Activated CD4-positive, alpha-beta T cell treated with anti-CD3 and anti-CD28 coated beads, Interleukin-2, amount 50 U/mL, for 4 hours (primary cell): ENCODE results near the gene TYW1.
"Not testable (repeated sequence)": the region's sequence is repeated elsewhere in the genome, so short reads cannot be mapped to it uniquely, and the experiment has no call there.

Experiments
- DNase-seq, 2 experiments: peaks; one replicate each; pipeline ENCODE4 v3.0.0-alpha.2; 2020

Gene TYW1

DNA sequence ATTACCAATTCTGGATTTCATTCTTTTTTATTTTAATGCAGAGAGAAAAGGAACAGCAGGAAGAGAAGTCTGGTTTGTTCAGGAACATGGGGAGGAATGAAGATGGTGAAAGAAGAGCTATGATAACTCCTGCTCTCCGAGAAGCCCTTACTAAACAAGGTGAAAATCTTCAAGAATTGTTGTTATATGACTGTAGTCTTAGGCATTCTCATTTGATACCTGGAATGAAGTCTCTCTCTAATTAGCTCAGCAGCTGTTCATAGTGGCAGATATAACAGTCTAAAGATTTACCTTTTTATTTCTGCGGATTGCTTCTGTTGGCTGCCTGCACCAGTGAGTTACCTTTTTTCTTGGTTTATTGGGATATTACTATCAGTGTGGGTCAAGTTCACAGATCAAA is 53.3 kb downstream of the TYW1 start:
- DNase-seq = not testable (repeated sequence)

DNA sequence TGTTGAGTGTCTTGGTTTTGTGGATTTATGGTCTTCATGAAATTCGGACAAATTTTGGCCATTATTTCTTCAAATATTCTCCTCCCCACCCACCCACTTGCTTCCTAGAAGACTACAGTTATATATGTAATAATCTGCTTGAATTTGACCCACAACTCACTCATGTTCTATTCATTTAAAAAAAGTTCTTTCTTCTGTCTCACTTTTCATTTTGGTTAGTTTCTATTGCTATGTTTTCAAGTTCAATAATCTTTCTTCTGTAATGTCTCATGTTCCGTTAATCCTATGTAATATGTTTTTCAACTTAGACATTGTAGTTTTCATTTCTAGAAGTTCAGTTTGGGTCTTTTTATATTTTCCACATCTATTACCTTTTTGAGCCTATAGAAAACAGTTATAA is 55.5 kb downstream of the TYW1 start:
- not testable (repeated sequence) for DNase-seq

DNA sequence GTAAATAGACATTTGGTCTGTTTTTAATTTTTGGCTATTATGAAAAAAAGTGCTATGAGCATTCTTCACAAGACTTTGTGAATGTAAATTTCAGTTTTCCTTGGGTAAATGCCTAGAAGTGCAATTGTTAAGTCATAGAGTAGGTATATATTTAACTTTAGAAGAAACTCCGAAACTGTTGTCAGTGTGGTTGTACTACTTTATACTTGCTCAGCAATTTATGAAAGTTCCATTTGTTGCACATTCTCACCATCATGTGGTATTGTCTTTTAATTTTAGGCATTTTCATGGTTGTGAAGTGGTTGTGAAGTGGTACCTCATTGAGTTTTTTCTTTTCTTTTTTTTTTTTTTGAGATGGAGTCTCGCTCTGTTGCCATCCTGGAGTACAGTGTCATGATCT is 60.0 kb downstream of the TYW1 start:
- DNase-seq = no peak

DNA sequence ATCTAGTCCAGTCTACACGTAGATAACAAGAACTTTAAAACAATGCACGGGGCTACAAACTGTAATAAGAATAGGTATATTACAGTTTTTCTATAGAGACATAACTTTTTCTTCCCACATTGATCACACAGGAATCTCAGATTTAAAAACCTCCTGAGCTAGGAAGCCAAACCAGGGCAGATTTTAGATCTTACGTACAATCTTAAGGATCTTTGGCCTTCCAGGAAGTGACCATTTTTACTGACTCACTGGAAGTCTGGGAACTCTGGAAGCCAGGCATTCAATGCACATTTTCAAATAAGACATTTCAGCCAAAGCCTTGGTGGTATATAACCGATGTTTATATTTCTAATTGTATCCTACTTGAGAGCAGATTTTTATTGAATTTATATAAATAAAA is 64.7 kb downstream of the TYW1 start:
- DNase-seq = not testable (repeated sequence)

DNA sequence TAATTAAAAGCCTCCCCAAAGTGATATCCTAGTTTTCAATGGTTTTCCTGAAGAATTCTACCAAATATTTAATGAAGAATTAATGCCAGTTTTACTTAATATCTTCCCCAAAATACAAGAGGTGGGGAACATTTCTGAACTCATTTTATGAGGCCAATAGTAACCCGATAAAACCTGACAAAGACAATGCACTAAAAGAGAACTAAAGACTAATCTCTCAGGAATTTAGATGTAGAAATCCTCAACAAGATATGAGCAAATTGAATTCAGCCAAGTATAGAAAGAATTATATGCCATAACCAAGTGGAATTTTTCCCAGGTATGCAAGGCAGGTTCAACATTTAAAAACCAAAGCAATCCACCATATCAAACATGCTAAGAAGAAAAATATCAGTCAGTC is 66.2 kb downstream of the TYW1 start:
- not testable (repeated sequence) for DNase-seq

DNA sequence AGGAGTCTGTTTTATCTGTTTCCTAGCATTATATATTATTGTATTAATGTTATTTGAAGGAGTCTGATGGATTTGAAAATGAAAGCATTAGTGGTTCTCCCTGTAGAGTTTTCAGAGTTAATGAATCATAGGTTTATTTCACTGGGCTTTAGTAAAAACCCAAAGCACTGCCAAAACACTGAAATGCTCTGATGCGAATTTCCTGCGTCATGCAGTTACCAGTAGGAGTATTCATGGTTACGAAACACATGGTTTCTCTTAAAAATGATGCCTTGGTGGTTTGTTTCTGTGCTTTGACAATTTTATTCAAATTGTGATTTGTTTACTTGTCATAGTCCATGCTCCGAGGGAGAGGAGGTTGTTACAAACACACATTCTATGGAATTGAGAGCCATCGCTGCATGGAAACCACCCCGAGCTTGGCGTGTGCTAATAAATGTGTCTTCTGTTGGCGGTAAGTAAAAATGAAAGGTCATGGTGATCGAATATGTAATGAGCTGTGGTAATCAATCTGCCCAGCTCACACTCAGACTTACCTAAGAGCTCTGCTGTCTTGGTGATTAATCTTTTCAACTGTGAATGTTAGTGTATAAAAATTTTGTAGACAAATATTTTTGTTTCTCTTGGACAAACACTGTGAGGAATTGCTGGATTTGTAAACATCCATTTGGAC is 70.5 kb downstream of the TYW1 start:
- not testable (repeated sequence) for DNase-seq

DNA sequence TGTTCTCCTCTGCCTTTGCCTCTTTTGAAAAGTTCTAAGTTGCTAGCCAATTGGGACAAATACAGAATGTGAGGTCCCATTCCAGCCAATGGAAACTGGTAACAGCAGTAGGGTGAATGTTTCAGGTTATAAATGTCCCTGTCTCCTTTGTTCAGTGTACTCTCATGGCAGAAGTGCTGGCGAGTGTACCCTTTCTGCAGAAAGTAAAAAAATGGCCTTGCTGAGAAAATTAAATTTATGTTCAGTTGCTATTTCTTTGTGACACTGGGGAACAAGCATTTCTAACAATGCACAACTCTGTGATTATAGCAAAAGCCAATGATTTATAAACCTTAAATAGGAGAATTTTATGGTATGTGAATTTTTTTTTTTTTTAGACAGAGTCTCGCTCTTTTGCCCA is 79.5 kb downstream of the TYW1 start:
- DNase-seq = not testable (repeated sequence)

DNA sequence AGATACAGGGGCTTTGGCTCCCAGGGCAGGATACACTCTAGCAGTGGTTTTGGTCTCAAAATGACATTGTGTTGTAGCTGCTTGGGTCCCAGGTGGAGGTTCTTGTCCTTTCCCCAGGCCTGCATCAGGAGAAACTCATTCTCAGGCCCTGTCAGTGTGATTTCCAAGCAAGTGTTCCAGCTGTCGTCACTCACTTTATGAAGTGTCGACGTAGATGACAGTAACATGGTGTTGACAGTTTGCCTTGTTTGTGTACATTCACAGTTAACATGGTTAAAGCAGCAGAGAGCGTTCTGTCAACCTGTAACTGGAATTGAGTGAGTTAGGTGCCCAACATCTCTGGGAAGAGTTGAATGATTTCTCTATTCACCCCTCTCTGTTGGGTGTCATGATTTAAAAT is 86.2 kb downstream of the TYW1 start:
- not testable (repeated sequence) for DNase-seq

DNA sequence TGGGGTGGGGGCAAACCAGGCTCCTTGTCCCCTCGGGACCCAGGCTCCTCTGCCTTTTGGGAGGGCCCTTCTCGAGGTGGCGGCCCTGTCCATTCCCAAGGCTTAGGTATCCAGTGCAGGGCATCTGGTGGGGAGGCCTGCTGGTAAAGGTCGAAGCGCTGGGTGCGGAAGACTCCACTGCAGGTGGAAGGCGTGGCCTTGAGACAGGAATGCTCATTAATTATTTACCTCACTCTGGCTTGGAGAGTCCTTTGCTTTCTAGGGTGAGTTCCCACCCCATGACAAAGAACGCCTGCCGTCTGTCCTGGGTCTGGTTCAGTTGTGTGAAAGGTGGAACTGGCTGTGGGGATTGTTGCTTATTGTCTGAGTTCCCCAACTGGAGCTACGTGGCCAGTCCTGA is 92.6 kb downstream of the TYW1 start:
- DNase-seq = not testable (repeated sequence)

DNA sequence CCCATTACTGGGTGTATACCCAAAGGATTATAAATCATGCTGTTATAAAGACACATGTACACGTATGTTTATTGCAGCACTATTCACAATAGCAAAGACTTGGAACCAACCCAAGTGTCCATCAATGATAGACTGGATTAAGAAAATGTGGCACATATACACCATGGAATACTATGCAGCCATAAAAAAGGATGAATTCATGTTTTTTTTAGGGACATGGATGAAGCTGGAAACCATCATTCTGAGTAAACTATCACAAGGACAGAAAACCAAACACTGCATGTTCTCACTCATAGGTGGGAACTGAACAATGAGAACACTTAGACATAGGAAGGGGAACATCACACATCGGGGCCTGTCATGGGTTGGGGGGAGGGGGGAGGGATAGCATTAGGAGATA is 94.4 kb downstream of the TYW1 start:
- DNase-seq = not testable (repeated sequence)

DNA sequence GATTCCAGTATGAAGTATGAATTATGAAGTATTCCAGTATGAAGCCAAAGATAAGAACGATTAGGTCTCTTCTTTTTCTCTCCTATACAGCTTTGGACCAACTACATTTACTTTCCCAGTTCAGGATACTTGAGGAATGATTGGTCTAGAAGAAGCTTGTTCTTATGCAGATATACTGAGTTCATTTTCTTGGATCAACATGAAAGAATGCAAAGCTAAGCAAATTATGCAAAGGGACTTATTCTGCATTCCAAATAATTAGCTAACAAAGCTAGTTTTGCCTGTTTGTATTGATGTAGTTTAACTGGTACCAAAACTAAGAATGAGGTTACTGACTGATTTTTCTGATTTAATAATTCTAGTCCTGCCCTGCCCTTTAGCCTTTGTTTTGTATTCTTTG is 101.4 kb downstream of the TYW1 start:
- DNase-seq = not testable (repeated sequence)

DNA sequence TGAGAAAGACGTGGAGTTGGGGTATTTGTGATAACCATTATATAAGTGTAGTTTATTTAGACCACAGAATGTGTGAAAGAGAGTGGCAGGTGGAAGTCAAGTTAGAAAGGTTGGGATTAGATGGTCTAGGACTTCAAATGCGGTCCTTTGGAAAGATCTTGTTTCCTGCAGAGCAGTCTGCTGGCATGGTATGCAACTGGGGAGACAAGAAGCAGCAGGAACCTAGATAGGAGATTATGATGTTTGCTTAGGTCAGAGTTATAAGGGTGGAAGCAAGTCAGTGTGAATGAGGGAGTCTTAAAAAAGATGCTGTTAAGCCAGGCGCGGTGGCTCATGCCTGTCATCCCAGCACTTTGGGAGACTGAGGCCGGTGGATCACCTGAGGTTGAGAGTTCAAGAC is 102.8 kb downstream of the TYW1 start:
- DNase-seq = not testable (repeated sequence)

DNA sequence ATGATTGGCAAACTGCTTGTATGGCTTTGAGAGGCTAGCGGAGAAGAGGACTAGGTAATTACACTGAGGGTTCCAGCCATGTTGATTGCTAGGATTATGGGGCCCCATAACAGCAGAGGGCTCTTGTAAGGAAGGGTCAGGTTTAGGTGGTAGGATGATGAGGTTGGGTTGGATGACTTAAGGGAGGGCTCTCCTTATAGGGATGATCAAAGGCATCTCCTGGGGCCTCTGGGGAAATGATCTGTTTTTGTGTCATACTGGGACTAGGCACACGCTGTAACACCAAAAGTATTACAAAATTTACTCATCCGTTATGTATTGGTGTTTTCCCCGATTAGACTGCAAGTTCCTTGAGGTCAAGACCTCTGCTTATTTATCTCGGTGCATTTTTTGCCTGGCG is 103.4 kb downstream of the TYW1 start:
- not testable (repeated sequence) for DNase-seq

DNA sequence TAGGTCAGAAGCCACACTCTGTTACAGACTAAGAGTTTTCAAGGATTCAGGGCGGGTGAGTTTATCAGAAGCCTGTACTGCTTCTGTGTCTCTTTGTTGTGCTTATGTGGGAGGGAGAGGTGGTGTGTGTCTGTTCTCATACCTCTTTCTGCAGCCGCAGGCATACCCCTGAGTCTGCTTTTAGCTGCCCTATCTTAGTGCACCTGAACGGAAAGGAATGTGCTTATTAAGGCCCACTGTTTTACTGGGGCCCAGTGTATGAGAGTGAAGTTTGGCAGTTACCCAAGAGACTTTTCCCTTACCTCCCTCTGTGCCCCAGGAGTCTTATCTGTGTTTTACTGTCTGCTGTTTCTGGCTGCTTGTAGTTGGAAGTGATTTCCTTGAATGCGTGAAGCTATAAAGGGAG is 104.3 kb downstream of the TYW1 start:
- DNase-seq = no peak

DNA sequence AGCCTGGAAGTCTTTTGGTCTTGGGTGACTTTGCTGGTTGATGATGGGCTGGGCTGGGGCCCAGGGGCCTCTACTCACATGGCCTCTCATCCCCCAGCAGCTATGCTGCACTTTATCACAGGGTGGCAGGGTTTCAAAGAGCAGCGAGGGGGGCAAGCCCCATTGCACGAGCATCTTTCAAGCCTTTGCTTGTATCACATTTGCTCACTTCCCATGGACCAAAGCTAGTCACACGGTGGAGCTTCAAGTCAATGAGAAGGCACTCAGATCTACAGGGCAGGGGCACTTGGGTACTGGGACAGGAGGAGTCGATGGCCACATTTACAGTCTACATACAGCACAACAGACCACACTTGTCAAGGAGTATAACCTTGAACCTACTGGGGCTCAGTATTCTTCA is 108.3 kb downstream of the TYW1 start:
- DNase-seq = not testable (repeated sequence)

DNA sequence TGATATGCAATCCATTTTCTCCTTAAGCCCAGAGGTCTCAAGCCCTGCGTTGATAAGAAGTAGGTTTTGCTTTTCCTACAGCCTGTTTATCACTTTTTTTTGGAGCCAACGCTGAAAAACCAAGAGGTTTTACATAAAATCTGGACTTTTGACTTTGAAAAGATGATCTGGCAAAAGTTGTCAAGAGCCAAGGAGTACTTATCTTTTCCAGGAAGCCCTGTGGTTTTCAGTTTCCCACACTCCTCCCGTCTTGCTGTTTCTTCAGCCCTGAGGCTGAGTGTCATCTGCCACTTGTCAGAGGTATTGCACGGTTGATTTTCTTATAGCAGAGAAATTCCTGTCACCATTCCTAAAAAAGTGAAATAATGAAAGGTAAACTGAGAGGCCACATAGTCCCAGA is 108.7 kb downstream of the TYW1 start:
- DNase-seq = no peak

DNA sequence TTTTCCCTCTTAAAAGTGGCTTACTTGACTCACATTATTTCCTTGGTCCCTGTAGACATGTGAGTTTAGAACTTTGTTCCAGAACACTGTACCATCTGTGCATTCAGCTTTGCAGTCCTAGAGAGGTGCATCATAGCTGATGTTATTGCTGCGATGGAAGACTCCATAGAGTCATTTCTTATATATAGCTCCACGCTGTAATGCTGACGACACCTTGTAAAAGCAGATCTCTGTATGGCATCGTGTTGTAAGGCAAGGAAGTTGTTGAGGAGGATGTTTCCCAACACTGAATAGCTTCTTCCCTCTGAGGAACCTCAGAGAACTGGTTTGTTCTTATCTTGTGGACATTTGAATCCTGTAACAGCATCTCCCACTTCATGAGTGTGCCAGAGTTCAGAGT is 109.6 kb downstream of the TYW1 start:
- not testable (repeated sequence) for DNase-seq

DNA sequence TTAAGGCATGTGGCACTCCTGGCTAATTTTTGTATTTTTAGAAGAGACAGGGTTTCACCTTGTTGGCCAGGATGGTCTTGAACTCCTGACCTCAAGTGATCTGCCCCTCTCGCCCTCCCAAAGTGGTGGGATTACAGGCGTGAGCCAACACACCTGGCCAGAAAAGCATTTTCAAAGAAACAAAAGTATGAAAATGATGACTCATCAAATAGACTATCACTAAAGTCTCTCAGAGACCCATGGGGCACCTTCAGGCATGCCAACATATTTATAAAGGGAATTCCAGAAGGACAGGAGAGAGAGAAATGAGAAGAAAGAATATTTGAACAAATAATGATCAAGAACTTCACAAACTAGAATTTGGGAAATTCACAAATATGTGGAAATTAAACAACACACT is 114.7 kb downstream of the TYW1 start:
- DNase-seq = not testable (repeated sequence)

DNA sequence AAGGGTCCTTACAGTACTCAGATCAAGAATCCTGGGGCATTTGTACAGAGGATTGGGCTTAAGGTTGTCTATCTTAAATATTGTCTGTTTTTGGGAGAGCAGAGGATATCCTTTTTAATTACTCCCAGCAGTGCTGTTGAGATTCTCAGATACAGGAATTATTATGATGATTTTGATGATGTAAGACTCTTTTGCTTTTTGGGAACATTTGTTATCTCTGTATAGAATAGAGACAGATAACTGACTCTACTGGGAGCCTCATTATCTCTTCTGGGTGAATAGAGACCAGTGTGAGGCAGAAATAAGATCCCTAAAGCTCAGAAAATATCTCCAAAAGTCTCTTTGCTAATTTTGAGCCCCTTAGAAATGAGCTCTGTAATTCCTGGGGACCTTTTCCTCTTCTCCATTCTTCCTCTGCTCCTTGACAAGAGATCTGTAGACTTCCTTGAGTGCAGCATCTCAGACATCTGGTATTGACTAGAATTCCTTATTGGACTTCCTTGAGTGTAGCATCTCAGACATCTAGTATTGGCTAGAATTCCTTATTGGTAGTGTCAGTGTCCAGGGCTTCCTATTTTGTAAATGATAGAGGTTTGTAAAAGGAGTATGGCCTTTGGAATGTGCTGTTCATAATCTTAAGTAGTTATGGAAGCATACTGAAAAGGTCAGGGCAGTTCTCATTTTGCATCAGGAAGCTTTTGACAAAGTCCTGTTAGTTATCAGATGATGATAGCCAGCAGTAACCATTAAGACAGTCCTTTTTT is 118.0 kb downstream of the TYW1 start:
- not testable (repeated sequence) for DNase-seq

DNA sequence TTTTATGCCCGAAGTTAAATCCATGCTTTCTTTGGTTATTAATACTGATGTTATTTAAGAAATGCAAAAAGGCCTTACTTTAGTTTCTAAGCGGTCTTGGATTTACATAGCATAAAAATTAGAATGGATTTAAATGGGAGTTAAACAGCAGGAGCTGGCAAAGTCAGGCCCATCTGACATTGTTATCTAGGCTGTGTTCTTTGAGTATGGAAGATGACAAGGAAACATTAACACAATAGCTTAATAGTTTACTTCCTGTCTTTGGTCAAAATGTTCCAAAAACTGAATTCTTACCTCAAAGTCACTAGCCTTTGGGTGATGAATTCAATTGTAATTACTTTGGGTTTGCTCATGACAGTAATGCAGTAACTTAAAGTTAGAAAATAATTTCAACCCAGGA is 123.9 kb downstream of the TYW1 start:
- not testable (repeated sequence) for DNase-seq

DNA sequence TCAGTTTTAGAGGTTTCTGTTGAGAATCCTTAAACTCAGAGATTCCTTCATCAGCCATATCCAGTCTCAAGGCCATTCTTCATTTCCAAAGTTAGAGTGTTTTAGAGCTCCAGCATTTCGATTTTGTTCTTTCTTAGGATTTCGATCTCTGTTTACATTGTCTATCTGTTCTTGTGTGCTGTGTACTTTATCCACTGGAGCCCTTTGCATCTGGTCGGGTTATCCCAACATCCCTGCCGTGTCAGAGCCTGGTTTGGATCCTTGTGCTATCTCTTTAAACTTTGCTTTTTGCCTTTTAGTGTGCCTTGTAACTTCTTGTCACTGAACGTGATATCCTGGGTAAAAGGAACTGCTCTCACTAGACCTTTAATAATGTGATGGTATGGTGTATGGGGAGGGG is 131.6 kb downstream of the TYW1 start:
- not testable (repeated sequence) for DNase-seq

DNA sequence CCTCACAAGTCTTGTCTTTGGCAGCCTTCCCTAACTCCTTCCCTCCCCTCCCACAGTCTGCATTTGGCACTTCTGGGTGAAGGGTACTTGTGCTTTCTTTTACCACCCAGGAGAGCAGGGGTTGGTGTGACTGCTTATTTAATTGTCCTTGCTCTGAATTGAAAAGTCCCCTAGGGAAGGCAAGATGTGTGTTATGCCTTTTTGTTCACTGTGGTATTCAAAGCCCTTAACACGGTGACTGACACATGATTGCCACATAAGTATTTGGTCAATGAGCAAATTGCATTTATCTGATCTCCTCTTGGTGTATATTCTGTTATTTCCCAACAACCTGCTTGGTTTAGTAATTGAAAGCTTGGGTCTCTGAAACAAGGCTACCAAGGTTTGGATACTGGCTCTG is 134.1 kb downstream of the TYW1 start:
- not testable (repeated sequence) for DNase-seq

DNA sequence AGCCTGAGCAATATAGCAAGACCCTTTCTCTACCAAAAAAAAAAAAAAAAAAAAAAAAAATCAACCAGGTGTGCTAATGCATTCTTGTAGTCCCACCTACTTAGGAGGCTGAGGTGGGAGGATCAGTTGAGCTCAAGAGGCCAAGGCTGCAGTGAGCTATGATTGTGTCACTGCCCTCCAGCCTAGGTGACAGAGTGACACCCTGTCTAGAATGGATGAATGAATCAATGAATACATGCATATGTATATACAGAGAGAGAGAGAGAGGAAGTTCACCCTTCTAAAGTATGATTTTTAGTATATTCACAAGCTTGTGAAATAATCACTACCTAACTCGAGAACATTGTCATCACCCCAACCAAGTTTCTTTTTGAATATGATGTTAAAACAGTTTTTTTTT is 138.3 kb downstream of the TYW1 start:
- not testable (repeated sequence) for DNase-seq
